HG02642 (cell line): ENCODE results near the gene RAPGEF4.

Source experiments
- ATAC-seq: cut with Tn5 transposase; IDR thresholded peaks from one replicate; pipeline ENCODE4 v1.9.1; 2021; ENCODE audit warnings: mild to moderate bottlenecking; ENCODE audit not compliant: unreplicated experiment, poor library complexity

The RAPGEF4 gene

GRCh38 chr2:172926785-172927640, 191.4 kb downstream of the RAPGEF4 start:
- no peak for ATAC-seq

GRCh38 chr2:172927641-172928357, 192.2 kb downstream of the RAPGEF4 start:
- no peak for ATAC-seq

GRCh38 chr2:172928756-172929155, 193.1 kb downstream of the RAPGEF4 start:
- no peak for ATAC-seq

- ATAC-seq: no peak
Observed at GRCh38 chr2:172929644-172930043, 194.0 kb downstream of the RAPGEF4 start.

GRCh38 chr2:172930871-172931255, 195.2 kb downstream of the RAPGEF4 start:
- ATAC-seq: no peak

GRCh38 chr2:172931256-172931894, 195.7 kb downstream of the RAPGEF4 start:
- ATAC-seq: no peak

GRCh38 chr2:172931918-172932520, 196.4 kb downstream of the RAPGEF4 start:
- no peak for ATAC-seq

GRCh38 chr2:172937884-172938712, 202.5 kb downstream of the RAPGEF4 start:
- no peak for ATAC-seq

GRCh38 chr2:172938713-172939375, 203.2 kb downstream of the RAPGEF4 start:
- ATAC-seq: no peak

GRCh38 chr2:172943539-172943938, 207.9 kb downstream of the RAPGEF4 start:
- ATAC-seq: no peak

GRCh38 chr2:172944022-172944793, 208.6 kb downstream of the RAPGEF4 start:
- no peak for ATAC-seq

GRCh38 chr2:172944794-172945509, 209.3 kb downstream of the RAPGEF4 start:
- ATAC-seq: no peak

- ATAC-seq: no peak
Observed at GRCh38 chr2:172945510-172945850, 209.8 kb downstream of the RAPGEF4 start.

GRCh38 chr2:172947461-172948153, 212.0 kb downstream of the RAPGEF4 start:
- ATAC-seq: no peak

GRCh38 chr2:172949522-172949921, 213.9 kb downstream of the RAPGEF4 start:
- ATAC-seq: no peak

- ATAC-seq: no peak
Observed at GRCh38 chr2:172950565-172950964, 214.9 kb downstream of the RAPGEF4 start.

GRCh38 chr2:172951554-172951953, 215.9 kb downstream of the RAPGEF4 start:
- no peak for ATAC-seq

- no peak for ATAC-seq
Observed at GRCh38 chr2:172953411-172953810, 217.8 kb downstream of the RAPGEF4 start.
